Pancreas (tissue), 10 donors: ENCODE measurements around the gene OPCML. TPM values are rescaled to one million over a fixed set of nuclear protein-coding genes. Genes with fewer than 3 reads are reported as not detected.

ENCODE experiments used
- ATAC-seq, 4 donors: fragments of 200-7000 bp; cut with Tn5 transposase; one replicate each; pipeline versions ENCODE4 v1.8.0 to v1.9.1; 2020; ENCODE audit warnings: mild to moderate bottlenecking in 4 of 4, moderate library complexity in 4 of 4
- DNase-seq, 6 donors: peaks; one replicate each; pipeline ENCODE4 v3.0.0-alpha.2; 2020
- FAIRE-seq: peaks from 2 replicates; lab custom pipeline; 2012; peaks lifted over from hg19 to GRCh38; lab: Jason Lieb, UNC
- H3K27ac ChIP-seq, 4 donors: fragments of 200-600 bp; sonication (generic); 1 replicate in 3 of 4; 2 replicates in 1 of 4; pipeline versions ENCODE4 v1.5.0 to v1.8.0; 2020
- H3K27me3 ChIP-seq, 4 donors: fragments of 200-600 bp; one replicate each; pipeline ENCODE4 v1.8.0; 2021
- H3K36me3 ChIP-seq, 3 donors: fragments of 200-600 bp; sonication (generic) in 1 of 3; one replicate each; pipeline versions ENCODE4 v1.5.0 to v1.8.0; 2020 to 2021
- H3K4me1 ChIP-seq, 3 donors: fragments of 200-600 bp; one replicate each; pipeline ENCODE4 v1.8.0; 2021
- H3K4me3 ChIP-seq, 4 donors: fragments of 200-600 bp; sonication (generic) in 2 of 4; one replicate each; pipeline versions ENCODE4 v1.5.0 to v1.8.0; 2020 to 2021
- H3K9me3 ChIP-seq, 4 donors: fragments of 200-600 bp; one replicate each; pipeline ENCODE4 v1.8.0; 2021
- WGBS, 2 donors: extraction: QIAGEN DNeasy Blood & Tissue Kit; methylation state at CpG; one replicate each; pipeline ENCODE4 v1.1.7; 2013; 5-methylcytosine and 5-hydroxymethylcytosine counted together
- intact Hi-C, 3 donors: fragments of 100-400 bp; cut with DNase I; formaldehyde crosslinking; loops; one replicate each; pipeline versions ENCODE4 v1.11.1 to v1.14.2; 2022
- polyA plus RNA-seq, 2 donors: library from polyadenylated mRNA; stranded (reverse); fragments of 200-250 nt; gene quantifications; one replicate each; pipeline ENCODE4 v1.2.3, GENCODE V29; 2013
- total RNA-seq, 6 donors: library from RNA; stranded (reverse); fragmentation: NEBNext Ultra II Directional in 4 of 6; extraction: Animal tissue kit (Norgen Biotek cat#: 25700) in 4 of 6; gene quantifications; one replicate each; pipeline versions ENCODE4 v1.2.1 to v1.2.4, GENCODE V29; 2021 to 2023
- TF ChIP-seq, protein P1 (sequence below), 4 donors: fragments of 200-600 bp; sonication (generic) in 3 of 4; IDR thresholded peaks; one replicate each; pipeline versions ENCODE4 v1.5.0 to v1.8.0; 2021; ENCODE audit warnings: antibody characterized with exemption in 4 of 4
- donor health status: healthy with polysubstance abuse.
- donor health status: DM: no; HTN: no; CAD: no; lungs with moderate emphysema.
- donor health status: DM: no; HTN: no; CAD: no.
- donor health status: control.
- donor health status: control.
- donor health status: Bipolar disorder and iron deficiency.
- donor health status: DM: yes; HTN: yes; CAD: no.
- donor health status: DM: no; HTN: no; CAD: no.
- donor health status: DM: no; HTN: no; CAD: no.
- donor health status: DM: yes; HTN: yes; CAD: no.

OPCML gene
- total and polyA plus RNA-seq, 8 donors: 0.05 to 0.31 (median 0.19) TPM

DNA sequence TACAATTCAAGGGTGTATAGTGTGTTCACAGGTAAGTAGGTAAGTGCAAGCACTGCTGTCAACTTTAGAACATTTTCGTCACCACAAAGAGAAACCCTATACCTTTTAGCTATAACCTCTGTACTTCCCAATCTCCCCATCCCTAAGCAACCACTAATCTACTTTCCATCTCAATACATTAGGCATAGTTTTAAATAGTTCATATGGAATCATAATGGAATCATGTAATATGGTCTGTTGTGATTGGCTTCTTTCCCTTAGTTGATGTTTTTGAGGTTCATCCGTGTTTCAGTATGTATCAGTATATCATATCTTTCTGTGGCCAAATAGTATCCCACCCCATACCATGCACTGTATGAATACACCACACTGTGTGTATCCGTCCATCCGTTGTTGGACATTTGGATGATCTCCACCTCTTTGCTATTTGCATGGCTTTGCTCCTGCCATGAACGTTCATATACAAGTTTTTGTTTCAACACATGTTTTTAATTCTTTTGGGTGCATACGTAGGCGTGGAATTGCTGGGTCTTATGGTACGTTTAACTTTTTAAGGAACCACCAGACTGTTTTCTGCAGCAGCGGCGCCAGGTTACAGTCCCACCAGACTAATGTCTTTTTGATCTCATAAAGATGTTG lies 27.7 kb upstream of the OPCML start:
- Histone ChIP-seq H3K4me1 (no peaks in the 10 kb centered on the region), H3K9me3 (no peaks in the 10 kb centered on the region), H3K27ac (no peak overlapping the region), H3K27me3 (peaks cover 0 to 6% (median 0%) of the 10 kb centered on the region in 4 donors), H3K4me3 (no peak overlapping the region), H3K36me3 (no peaks in the 10 kb centered on the region)
- TF ChIP-seq, protein P1, sequence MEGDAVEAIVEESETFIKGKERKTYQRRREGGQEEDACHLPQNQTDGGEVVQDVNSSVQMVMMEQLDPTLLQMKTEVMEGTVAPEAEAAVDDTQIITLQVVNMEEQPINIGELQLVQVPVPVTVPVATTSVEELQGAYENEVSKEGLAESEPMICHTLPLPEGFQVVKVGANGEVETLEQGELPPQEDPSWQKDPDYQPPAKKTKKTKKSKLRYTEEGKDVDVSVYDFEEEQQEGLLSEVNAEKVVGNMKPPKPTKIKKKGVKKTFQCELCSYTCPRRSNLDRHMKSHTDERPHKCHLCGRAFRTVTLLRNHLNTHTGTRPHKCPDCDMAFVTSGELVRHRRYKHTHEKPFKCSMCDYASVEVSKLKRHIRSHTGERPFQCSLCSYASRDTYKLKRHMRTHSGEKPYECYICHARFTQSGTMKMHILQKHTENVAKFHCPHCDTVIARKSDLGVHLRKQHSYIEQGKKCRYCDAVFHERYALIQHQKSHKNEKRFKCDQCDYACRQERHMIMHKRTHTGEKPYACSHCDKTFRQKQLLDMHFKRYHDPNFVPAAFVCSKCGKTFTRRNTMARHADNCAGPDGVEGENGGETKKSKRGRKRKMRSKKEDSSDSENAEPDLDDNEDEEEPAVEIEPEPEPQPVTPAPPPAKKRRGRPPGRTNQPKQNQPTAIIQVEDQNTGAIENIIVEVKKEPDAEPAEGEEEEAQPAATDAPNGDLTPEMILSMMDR (IDR thresholded peaks at IDR 0.05): no peak
- DNase-seq (no peak), FAIRE-seq (no peak), ATAC-seq (no peak)
- 62 to 72% methylated on average over 10 of the region's 10 CpGs for WGBS, 2 donors
- intact Hi-C loops: no loop called here

DNA sequence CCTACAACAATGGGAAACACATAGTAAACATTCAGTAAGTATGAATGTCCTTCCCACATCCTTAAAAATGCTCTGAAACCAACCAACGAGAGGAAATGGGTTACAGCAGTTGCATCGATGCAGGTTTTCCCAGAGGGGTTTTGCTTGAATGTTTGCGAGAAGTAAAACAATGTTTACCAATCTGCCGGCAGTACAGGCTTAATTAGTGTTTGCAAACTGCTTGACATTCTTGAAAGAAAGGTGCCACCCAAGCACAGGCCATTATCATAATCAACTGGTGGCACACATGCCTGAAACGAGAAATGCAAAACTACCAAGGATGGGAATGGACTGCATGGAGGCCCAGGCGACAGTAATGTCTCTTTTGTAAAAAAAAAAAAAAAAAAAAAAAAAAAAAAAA lies 27.1 kb upstream of the OPCML start:
- Histone ChIP-seq H3K9me3 (no peaks in the 10 kb centered on the region), H3K27me3 (peaks cover 0 to under 1% (median 0%) of the 10 kb centered on the region in 4 donors), H3K36me3 (no peaks in the 10 kb centered on the region), H3K4me1 (no peaks in the 10 kb centered on the region), H3K27ac (no peak overlapping the region), H3K4me3 (no peak overlapping the region)
- WGBS, 2 donors: 36 to 40% methylated on average over 6 of the region's 6 CpGs
- intact Hi-C loops: no loop called here
- ATAC-seq: no peak
- TF ChIP-seq, protein P1 (IDR thresholded peaks at IDR 0.05): no peak
- DNase-seq: no peak
- FAIRE-seq: no peak

DNA sequence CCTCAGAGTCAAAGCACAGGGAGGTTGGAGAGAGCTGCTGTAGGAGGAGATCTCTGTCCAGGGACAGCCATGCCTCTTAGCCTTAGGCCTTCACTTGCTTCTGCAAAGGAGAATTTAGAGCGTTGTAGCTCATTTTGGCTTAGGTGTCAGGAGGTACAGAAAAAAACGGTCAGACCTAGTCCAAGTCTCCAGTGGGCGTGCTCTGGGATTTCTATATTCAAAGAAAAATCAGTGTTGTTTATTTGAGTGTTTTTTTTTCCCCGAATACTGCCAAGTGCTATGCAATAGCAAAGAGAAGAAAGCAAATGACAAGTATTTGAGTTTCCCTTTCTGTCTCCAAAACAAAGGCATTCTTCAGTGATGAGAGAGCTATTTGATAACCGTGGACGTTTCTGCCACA lies 22.7 kb upstream of the OPCML start:
- Histone ChIP-seq H3K27me3 (no peaks in the 10 kb centered on the region), H3K36me3 (no peaks in the 10 kb centered on the region), H3K27ac (no peak overlapping the region), H3K4me3 (no peak overlapping the region), H3K4me1 (no peaks in the 10 kb centered on the region), H3K9me3 (no peaks in the 10 kb centered on the region)
- intact Hi-C loops: no loop called here
- TF ChIP-seq, protein P1 (IDR thresholded peaks at IDR 0.05): no peak
- no peak for ATAC-seq
- FAIRE-seq: no peak
- DNase-seq: no peak
- WGBS, 2 donors: 37 to 40% methylated on average over 6 of the region's 6 CpGs

DNA sequence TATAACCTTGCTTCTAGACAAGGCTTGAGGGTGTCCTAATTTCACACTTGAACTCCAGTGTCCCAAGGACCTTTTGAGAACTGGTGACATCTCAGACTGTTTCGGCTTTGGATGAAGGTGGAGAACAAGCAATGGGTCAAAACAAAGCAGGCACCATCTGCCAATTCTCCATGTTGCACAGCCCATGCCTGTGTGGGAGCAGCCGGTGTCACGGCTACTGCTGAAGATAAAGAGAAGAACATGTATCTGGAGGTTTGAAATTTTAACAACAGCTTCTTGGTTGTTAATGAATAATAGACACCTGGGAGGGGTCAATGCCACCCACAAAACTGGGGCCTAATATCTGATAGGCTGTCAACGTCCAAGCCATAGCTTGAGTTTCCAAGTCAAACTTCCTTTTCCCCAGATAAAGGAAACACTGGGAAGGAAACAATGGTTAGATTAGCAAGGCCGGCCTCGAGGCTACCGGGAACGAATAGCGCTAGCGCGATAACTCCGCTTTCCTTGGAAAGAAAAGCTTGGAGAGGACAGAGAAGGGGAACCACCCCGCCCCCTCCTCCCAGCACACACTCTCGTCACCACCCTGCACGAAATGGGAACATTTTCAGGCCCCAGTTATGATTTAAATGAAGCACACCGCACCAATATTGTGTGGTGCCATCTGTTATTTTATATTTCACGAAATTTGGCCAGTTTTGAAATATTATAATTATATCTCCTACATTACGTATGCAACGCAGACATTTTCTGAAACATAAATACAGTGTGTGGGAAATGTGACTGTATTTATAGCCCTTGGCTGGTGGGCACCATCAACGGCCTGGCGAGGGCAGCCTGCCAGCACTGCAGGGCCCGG lies 21.8 kb upstream of the OPCML start:
- Histone ChIP-seq H3K4me1 (no peaks in the 10 kb centered on the region), H3K36me3 (no peaks in the 10 kb centered on the region), H3K9me3 (no peaks in the 10 kb centered on the region), H3K27ac (no peak overlapping the region), H3K4me3 (no peak overlapping the region), H3K27me3 (no peaks in the 10 kb centered on the region)
- intact Hi-C loops: no loop called here
- no peak for ATAC-seq
- no peak for DNase-seq
- TF ChIP-seq, protein P1 (IDR thresholded peaks at IDR 0.05): no peak
- FAIRE-seq: no peak
- WGBS, 2 donors: 51 to 68% methylated on average over 22 of the region's 22 CpGs

DNA sequence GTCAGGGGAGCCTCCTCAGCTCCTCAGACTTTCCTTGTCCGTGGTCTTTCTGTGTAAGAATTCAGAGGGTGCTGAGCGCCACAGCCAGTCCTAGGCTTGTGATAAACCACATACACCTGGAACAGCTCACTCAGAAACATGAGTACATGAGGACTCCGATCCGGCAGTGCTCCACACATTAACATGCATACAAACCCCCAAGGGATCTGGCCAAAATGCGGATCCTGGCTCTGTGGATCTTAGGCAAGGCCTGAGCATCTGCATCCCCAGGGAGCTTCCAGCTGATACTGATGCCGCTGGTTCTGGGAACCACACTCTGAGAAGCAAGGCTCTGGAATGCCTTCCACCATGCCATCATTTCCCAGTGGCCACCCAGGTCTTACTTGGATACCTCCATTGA lies 20.6 kb upstream of the OPCML start:
- DNase-seq (no peak), FAIRE-seq (no peak), ATAC-seq (no peak)
- H3K9me3 ChIP-seq: no peaks in the 10 kb centered on the region
- no peak overlapping the region for H3K27ac ChIP-seq
- no peak overlapping the region for H3K4me3 ChIP-seq
- intact Hi-C loops: no loop called here
- no peaks in the 10 kb centered on the region for H3K36me3 ChIP-seq
- WGBS, 2 donors: 78 to 87% methylated on average over 6 of the region's 6 CpGs
- H3K4me1 ChIP-seq: no peaks in the 10 kb centered on the region
- TF ChIP-seq, protein P1 (IDR thresholded peaks at IDR 0.05): no peak
- H3K27me3 ChIP-seq: no peaks in the 10 kb centered on the region
